ENCODE measurements around the gene NMT2.
A peak's percentile ranks its signal among the peaks of the same experiment; 100 is the strongest.

Gene NMT2

GRCh38 chr10:15180736-15181135 is 12.2 kb upstream of the NMT2 start:
- no peak for DNase-seq

- DNase-seq = no peak
Observed at GRCh38 chr10:15176269-15176668, 7.8 kb upstream of the NMT2 start.

GRCh38 chr10:15175587-15175986 is 7.1 kb upstream of the NMT2 start:
- DNase-seq = no peak

- DNase-seq = no peak
Observed at GRCh38 chr10:15172306-15172840, 3.9 kb upstream of the NMT2 start.

- DNase-seq = peak in 1 of 4 experiments; percentile 7
Observed at GRCh38 chr10:15169555-15170401, 1.3 kb upstream of the NMT2 start.

- DNase-seq = peak; percentile 96 to 99 (median 98)
Observed at GRCh38 chr10:15168786-15169554, 477 bp upstream of the NMT2 start.

GRCh38 chr10:15167411-15168290 is 842 bp downstream of the NMT2 start:
- peak; percentile 13 to 67 (median 38) for DNase-seq

- DNase-seq = no peak
Observed at GRCh38 chr10:15166325-15166724, 2.2 kb downstream of the NMT2 start.

GRCh38 chr10:15163253-15163828 is 5.2 kb downstream of the NMT2 start:
- DNase-seq = peak; percentile 46 to 81 (median 64)

- no peak for DNase-seq
Observed at GRCh38 chr10:15158972-15159371, 9.5 kb downstream of the NMT2 start.

GRCh38 chr10:15158448-15158847 is 10.0 kb downstream of the NMT2 start:
- no peak for DNase-seq

- no peak for DNase-seq
Observed at GRCh38 chr10:15155978-15156656, 12.4 kb downstream of the NMT2 start.

GRCh38 chr10:15152556-15152955 is 15.9 kb downstream of the NMT2 start:
- DNase-seq = no peak

GRCh38 chr10:15150563-15150962 is 17.9 kb downstream of the NMT2 start:
- no peak for DNase-seq

- DNase-seq = no peak
Observed at GRCh38 chr10:15149042-15149771, 19.3 kb downstream of the NMT2 start.

GRCh38 chr10:15147594-15148392 is 20.7 kb downstream of the NMT2 start:
- DNase-seq = no peak

GRCh38 chr10:15146366-15146765 is 22.1 kb downstream of the NMT2 start:
- no peak for DNase-seq

- no peak for DNase-seq
Observed at GRCh38 chr10:15144788-15145187, 23.7 kb downstream of the NMT2 start.

- no peak for DNase-seq
Observed at GRCh38 chr10:15141136-15142054, 27.1 kb downstream of the NMT2 start.

Measured in suppressor macrophage (primary cell).